Duodenal mucosa (tissue), 2 donors: ENCODE measurements around the gene CDK12.
"Not testable (repeated sequence)": the region's sequence is repeated elsewhere in the genome, so short reads cannot be mapped to it uniquely, and the experiment has no call there.

Source experiments
- H3K27ac ChIP-seq: one replicate; pipeline ENCODE4 v1.7.0; 2013; ENCODE audit warnings: low read depth, low read length
- H3K27me3 ChIP-seq, 2 donors: one replicate each; pipeline ENCODE4 v1.7.0; 2013; ENCODE audit warnings: low read length in 2 of 2, control low read depth in 1 of 2; ENCODE audit not compliant: insufficient read depth in 2 of 2, control insufficient read depth in 1 of 2
- H3K36me3 ChIP-seq, 2 donors: one replicate each; pipeline ENCODE4 v1.7.0; 2013; ENCODE audit warnings: low read length in 2 of 2, control low read depth in 1 of 2; ENCODE audit not compliant: insufficient read depth in 2 of 2, control insufficient read depth in 1 of 2
- H3K4me1 ChIP-seq, 2 donors: one replicate each; pipeline ENCODE4 v1.7.0; 2013; ENCODE audit warnings: low read length in 2 of 2, control low read depth in 1 of 2; ENCODE audit not compliant: insufficient read depth in 2 of 2, control insufficient read depth in 1 of 2
- H3K4me3 ChIP-seq, 2 donors: one replicate each; pipeline ENCODE4 v1.7.0; 2013; ENCODE audit warnings: low read length in 2 of 2, low read depth in 1 of 2
- H3K9ac ChIP-seq, 2 donors: one replicate each; pipeline ENCODE4 v1.7.0; 2013; ENCODE audit warnings: low read length in 2 of 2, low read depth in 1 of 2
- H3K9me3 ChIP-seq, 2 donors: one replicate each; pipeline ENCODE4 v1.7.0; 2013; ENCODE audit warnings: low read length in 2 of 2, control low read depth in 1 of 2; ENCODE audit not compliant: control insufficient read depth in 1 of 2

Gene CDK12

DNA sequence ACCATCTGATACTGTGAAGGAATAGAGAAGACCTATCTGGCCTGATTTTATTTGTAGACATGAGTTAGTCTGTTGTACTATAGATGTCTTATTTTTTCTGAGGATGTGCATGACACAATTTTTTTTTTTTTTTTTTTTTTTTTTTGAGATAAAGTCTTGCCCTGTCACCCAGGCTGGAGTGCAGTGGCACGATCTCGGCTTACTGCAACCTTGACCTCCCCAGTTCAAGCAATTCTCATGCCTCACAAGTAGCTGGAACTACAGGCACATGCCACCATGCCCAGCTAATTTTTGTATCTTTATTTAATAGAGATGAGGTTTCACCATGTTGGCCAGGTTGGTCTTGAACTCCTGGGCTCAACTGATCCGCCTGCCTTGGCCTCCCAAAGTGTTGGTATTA, 26.2 kb downstream of the CDK12 start:
- H3K27me3 ChIP-seq, H3K9me3 ChIP-seq, H3K4me3 ChIP-seq, H3K27ac ChIP-seq, H3K9ac ChIP-seq, H3K4me1 ChIP-seq: not testable (repeated sequence)
- peaks cover 10 to 15% of the 10 kb centered on the region in 2 donors for H3K36me3 ChIP-seq

GRCh38 chr17:39487946-39488345, 26.7 kb downstream of the CDK12 start:
- no peaks in the 10 kb centered on the region for H3K27me3 ChIP-seq
- H3K36me3 ChIP-seq, result peaks cover 13 to 19% of the 10 kb centered on the region in 2 donors
- no peaks in the 10 kb centered on the region for H3K9me3 ChIP-seq
- H3K4me3 ChIP-seq, result no peak overlapping the region
- H3K9ac ChIP-seq, result no peak overlapping the region
- no peak overlapping the region for H3K27ac ChIP-seq
- no peaks in the 10 kb centered on the region for H3K4me1 ChIP-seq

- H3K36me3 ChIP-seq, result peaks cover 13 to 76% of the 10 kb centered on the region in 2 donors
- not testable (repeated sequence) for H3K4me3 ChIP-seq, H3K9ac ChIP-seq, H3K9me3 ChIP-seq, H3K27me3 ChIP-seq, H3K27ac ChIP-seq, H3K4me1 ChIP-seq
Observed at GRCh38 chr17:39496921-39497320, 35.6 kb downstream of the CDK12 start.

DNA sequence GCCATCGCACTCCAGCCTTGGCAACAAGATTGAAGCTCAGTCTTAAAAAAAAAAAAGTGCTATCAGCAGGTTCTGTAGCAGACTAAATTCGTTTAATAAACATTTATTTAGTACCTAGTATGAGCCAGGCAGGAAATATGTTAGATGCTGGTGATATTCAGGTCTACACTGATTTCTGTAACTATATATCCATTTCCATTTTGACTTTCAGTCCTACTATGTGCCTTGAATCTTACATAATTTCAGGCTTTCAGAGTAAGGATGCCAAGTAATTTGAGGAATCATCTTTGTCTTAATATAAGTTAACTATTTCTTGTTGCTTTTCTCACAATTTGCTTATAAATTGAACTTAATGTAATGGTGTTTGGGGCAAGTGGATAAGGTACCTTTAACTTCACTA, 46.2 kb downstream of the CDK12 start:
- Histone ChIP-seq H3K9me3 (no peaks in the 10 kb centered on the region), H3K27ac (no peak overlapping the region), H3K4me1 (no peaks in the 10 kb centered on the region), H3K27me3 (no peaks in the 10 kb centered on the region), H3K9ac (no peak overlapping the region), H3K36me3 (peaks cover 18 to 66% of the 10 kb centered on the region in 2 donors), H3K4me3 (no peak overlapping the region)

GRCh38 chr17:39508987-39509386, 47.7 kb downstream of the CDK12 start:
- Histone ChIP-seq H3K9me3 (no peaks in the 10 kb centered on the region), H3K4me3 (no peak overlapping the region), H3K36me3 (peaks cover 9 to 71% of the 10 kb centered on the region in 2 donors), H3K4me1 (no peaks in the 10 kb centered on the region), H3K27me3 (no peaks in the 10 kb centered on the region), H3K9ac (no peak overlapping the region), H3K27ac (no peak overlapping the region)

GRCh38 chr17:39513309-39513708, 52.0 kb downstream of the CDK12 start:
- Histone ChIP-seq H3K27me3 (no peaks in the 10 kb centered on the region), H3K9me3 (no peaks in the 10 kb centered on the region), H3K4me3 (no peak overlapping the region), H3K27ac (no peak overlapping the region), H3K4me1 (no peaks in the 10 kb centered on the region), H3K36me3 (peaks cover 20 to 79% of the 10 kb centered on the region in 2 donors), H3K9ac (no peak overlapping the region)

DNA sequence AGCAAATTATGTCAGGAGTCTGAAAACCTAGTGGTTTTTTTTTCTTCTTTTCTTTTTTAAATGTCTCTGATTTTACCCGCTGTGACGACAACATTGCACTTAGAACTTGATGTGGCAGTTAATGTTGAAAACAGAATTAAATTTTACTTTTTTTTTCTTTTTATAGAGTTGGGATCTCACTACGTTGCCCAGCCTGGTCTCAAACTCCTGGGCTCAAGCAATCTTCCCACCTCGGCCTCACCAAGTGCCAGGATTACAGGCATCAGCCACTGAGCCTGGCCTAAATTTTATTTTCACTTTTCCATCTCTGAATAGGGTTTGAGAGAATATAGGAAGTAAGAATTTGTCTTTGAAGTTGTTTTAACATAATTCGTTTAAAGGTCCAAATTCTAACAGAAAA, 52.6 kb downstream of the CDK12 start:
- Histone ChIP-seq H3K36me3 (peaks cover 20 to 79% of the 10 kb centered on the region in 2 donors), H3K9ac (no peak overlapping the region), H3K27ac (no peak overlapping the region), H3K9me3 (no peaks in the 10 kb centered on the region), H3K4me3 (no peak overlapping the region), H3K4me1 (no peaks in the 10 kb centered on the region), H3K27me3 (no peaks in the 10 kb centered on the region)

DNA sequence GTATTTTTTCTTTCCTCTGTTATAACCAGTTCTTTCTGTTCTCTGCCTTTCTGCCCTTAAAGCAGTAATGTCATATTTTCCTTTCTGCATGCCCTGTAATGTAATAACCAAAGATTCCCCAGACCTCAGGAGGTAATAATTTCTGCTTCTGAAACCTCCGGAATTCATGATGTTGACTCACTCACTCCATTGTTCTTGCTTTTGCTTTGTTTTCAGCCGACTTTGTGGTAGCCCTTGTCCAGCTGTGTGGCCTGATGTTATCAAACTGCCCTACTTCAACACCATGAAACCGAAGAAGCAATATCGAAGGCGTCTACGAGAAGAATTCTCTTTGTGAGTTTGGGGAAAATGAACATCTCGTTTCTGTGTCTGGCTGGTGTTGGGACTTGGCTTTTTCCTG, 55.9 kb downstream of the CDK12 start:
- Histone ChIP-seq H3K9me3 (no peaks in the 10 kb centered on the region), H3K27me3 (no peaks in the 10 kb centered on the region), H3K27ac (no peak overlapping the region), H3K9ac (no peak overlapping the region), H3K4me1 (no peaks in the 10 kb centered on the region), H3K4me3 (no peak overlapping the region), H3K36me3 (peaks cover 22 to 87% of the 10 kb centered on the region in 2 donors)

DNA sequence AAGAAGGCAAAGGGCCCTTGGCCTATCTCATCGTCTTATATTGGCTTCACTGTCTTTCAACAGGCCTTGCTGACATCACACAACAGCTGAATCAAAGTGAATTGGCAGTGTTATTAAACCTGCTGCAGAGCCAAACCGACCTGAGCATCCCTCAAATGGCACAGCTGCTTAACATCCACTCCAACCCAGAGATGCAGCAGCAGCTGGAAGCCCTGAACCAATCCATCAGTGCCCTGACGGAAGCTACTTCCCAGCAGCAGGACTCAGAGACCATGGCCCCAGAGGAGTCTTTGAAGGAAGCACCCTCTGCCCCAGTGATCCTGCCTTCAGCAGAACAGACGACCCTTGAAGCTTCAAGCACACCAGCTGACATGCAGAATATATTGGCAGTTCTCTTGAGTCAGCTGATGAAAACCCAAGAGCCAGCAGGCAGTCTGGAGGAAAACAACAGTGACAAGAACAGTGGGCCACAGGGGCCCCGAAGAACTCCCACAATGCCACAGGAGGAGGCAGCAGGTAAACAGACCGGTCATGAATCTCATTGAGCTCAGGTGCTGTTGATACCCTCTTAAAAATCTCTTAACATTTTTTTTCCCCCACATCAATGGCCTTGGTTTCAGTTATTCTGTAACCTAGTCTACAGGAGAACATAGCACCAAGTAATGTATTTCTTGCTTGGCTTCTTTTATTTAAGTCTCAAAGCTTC, 64.7 kb downstream of the CDK12 start:
- Histone ChIP-seq H3K9ac (no peak overlapping the region), H3K4me1 (no peaks in the 10 kb centered on the region), H3K27me3 (no peaks in the 10 kb centered on the region), H3K9me3 (no peaks in the 10 kb centered on the region), H3K4me3 (no peak overlapping the region), H3K36me3 (peaks cover 21 to 78% of the 10 kb centered on the region in 2 donors), H3K27ac (no peak overlapping the region)

DNA sequence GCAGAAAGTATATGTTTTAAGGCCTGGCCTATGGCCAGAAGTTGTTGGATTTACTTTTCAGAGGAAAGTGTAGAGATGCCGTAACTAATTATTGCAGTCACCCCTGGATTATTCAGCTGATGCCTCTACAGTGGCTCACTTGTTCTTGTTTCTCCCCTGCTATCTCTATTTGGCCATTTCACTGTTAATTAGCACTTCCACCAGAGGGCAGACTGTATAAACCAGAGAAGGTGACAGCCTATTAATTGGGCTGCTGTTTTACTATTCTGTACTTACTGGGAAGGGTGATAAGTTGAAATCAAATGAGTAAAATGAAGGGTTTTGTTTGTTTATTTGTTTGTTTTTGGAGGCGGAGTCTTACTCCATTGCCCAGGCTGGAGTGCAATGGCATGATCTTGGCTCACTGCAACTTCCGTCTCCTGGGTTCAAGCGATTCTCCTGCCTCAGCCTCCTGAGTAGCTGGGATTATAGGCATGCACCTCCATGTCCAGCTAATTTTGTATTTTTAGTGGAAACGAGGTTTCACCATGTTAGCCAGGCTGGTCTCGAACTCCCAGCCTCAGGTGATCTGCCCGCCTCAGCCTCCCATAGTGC, 66.0 kb downstream of the CDK12 start:
- no peak overlapping the region for H3K9ac ChIP-seq
- H3K36me3 ChIP-seq, result peaks cover 26 to 70% of the 10 kb centered on the region in 2 donors
- no peak overlapping the region for H3K4me3 ChIP-seq
- H3K4me1 ChIP-seq, result no peaks in the 10 kb centered on the region
- H3K27ac ChIP-seq, result no peak overlapping the region
- H3K27me3 ChIP-seq, result no peaks in the 10 kb centered on the region
- no peaks in the 10 kb centered on the region for H3K9me3 ChIP-seq
